Mesodermal cell (in vitro differentiated cells): ENCODE data around the gene ACSS1.

Experiments
- H3K27ac ChIP-seq: 2 replicates; pipeline ENCODE4 v1.7.0; 2013; ENCODE audit warnings: mild to moderate bottlenecking, low read depth, low read length, moderate library complexity; ENCODE audit not compliant: severe bottlenecking
- H3K36me3 ChIP-seq: 2 replicates; pipeline ENCODE4 v1.7.1; 2013; ENCODE audit warnings: mild to moderate bottlenecking, low read length, moderate library complexity; ENCODE audit not compliant: control insufficient read depth, insufficient read depth
- H3K4me1 ChIP-seq: one replicate; pipeline ENCODE4 v1.7.1; 2013; ENCODE audit warnings: mild to moderate bottlenecking, low read length; ENCODE audit not compliant: insufficient read depth, control insufficient read depth, poor library complexity, severe bottlenecking
- H3K4me3 ChIP-seq: 2 replicates; pipeline ENCODE4 v1.7.0; 2013; ENCODE audit warnings: low read length, control low read depth, mild to moderate bottlenecking; ENCODE audit not compliant: insufficient read depth, poor library complexity, severe bottlenecking; ENCODE audit errors: extremely low read depth
- H3K9me3 ChIP-seq: 2 replicates; pipeline ENCODE4 v1.7.1; 2013; ENCODE audit warnings: mild to moderate bottlenecking, low read length, moderate library complexity; ENCODE audit not compliant: control insufficient read depth
- WGBS, 2 experiments: methylation state at CpG; one replicate each; pipeline ENCODE4 v1.1.5; 2013; ENCODE audit warnings: missing lambda C conversion rate in 2 of 2; ENCODE audit not compliant: insufficient coverage in 2 of 2; 5-methylcytosine and 5-hydroxymethylcytosine counted together

Gene ACSS1

GRCh38 chr20:25065625-25066338 lies 7.8 kb upstream of the ACSS1 start:
- Histone ChIP-seq H3K36me3 (no peaks in the 10 kb centered on the region), H3K9me3 (no peaks in the 10 kb centered on the region), H3K4me1 (no peaks in the 10 kb centered on the region), H3K27ac (no peak overlapping the region), H3K4me3 (no peak overlapping the region)
- WGBS, 2 experiments, result 54 to 69% methylated on average over 6 to 7 of the region's 9 CpGs

- Histone ChIP-seq H3K36me3 (no peaks in the 10 kb centered on the region), H3K9me3 (no peaks in the 10 kb centered on the region), H3K27ac (no peak overlapping the region), H3K4me3 (no peak overlapping the region), H3K4me1 (no peaks in the 10 kb centered on the region)
- WGBS, 2 experiments, result 81 to 83% methylated on average over 7 to 9 of the region's 9 CpGs
Measured at GRCh38 chr20:25065072-25065624, 7.2 kb upstream of the ACSS1 start.

DNA sequence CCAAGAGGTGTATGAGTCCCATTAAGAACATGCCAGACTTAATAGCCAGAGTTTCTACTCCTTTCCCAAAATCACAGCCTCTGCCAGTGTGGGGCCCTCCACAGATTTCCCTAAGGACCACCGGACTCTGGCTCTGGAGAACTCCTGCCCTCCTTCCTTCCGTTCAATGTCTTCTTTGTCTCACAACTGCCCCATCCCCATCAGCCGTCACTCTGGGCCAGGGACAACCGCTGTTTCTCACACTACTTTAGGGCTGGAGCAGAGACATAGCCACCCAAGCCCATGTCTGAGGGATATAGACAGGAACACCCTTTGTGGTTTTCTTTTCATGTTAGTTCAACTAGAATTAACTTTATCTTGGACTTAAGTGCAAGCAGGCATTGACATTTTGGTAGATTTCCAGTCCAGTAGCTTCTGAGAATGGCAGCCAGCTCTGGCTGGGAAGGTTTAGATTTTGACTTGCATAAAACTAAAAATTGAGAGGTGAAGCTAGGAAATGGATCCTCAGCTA lies 6.7 kb upstream of the ACSS1 start:
- 94 to 100% methylated on average over 3 of the region's 4 CpGs for whole genome bisulfite sequencing, 2 experiments
- no peaks in the 10 kb centered on the region for H3K9me3 ChIP-seq
- no peaks in the 10 kb centered on the region for H3K4me1 ChIP-seq
- no peaks in the 10 kb centered on the region for H3K36me3 ChIP-seq
- H3K4me3 ChIP-seq, result no peak overlapping the region
- H3K27ac ChIP-seq, result no peak overlapping the region

- Histone ChIP-seq H3K27ac (no peak overlapping the region), H3K36me3 (no peaks in the 10 kb centered on the region), H3K4me3 (no peak overlapping the region), H3K4me1 (no peaks in the 10 kb centered on the region), H3K9me3 (no peaks in the 10 kb centered on the region)
- 100% methylated on average over 1 of the region's 2 CpGs; no CpG with 5 or more reads in 1 of the 2 experiments for WGBS, 2 experiments
Measured at GRCh38 chr20:25063981-25064380, 6.0 kb upstream of the ACSS1 start.

DNA sequence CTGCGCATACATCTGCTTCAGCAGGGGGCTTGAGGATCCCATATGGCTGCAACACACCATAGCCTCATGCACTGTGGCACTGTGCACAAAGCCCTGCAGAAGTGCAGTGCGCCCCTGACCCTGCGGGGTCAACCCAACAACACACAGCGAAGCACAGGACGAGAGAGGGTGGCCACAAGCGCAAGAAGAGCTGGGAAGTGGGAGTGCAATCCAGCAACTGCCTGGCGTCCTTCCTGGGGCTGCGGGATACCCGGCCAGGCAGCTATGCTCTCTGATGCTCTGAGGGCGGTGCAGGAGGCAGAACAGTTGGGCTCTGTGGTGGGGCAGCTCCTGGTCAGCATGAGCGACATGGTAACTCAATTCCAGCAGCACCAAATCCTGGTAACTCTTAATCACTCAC lies 5.6 kb upstream of the ACSS1 start:
- WGBS, 2 experiments, result 81% methylated on average over 10 of the region's 11 CpGs
- Histone ChIP-seq H3K27ac (no peak overlapping the region), H3K4me3 (no peak overlapping the region), H3K4me1 (peaks cover 4% of the 10 kb centered on the region), H3K9me3 (no peaks in the 10 kb centered on the region), H3K36me3 (no peaks in the 10 kb centered on the region)

DNA sequence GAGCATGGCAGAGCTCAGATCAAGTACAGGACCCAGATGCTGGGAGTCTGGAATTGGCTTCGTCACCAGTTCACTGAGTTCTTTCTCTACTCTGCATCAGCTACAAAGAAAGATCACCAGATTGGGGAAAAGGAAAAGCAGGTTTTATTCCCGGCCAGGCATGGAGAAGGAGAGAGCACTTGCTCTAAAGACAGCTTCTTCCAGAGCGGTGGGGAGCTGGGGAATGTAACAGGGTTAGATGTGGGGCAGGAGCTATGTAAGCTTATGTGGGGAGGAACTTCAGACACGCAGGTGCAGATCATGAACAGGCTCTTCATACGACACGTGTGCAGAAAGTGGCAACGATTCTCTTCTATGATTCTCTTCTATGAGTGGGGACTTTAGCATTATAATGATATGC lies 4.9 kb upstream of the ACSS1 start:
- no peak overlapping the region for H3K27ac ChIP-seq
- H3K4me3 ChIP-seq, result no peak overlapping the region
- WGBS, 2 experiments, result 75 to 86% methylated on average over 4 to 6 of the region's 7 CpGs
- peaks cover 5% of the 10 kb centered on the region for H3K4me1 ChIP-seq
- no peaks in the 10 kb centered on the region for H3K9me3 ChIP-seq
- no peaks in the 10 kb centered on the region for H3K36me3 ChIP-seq

GRCh38 chr20:25061821-25062530 lies 4.0 kb upstream of the ACSS1 start:
- Histone ChIP-seq H3K27ac (no peak overlapping the region), H3K4me3 (no peak overlapping the region), H3K4me1 (peaks cover 5% of the 10 kb centered on the region), H3K36me3 (no peaks in the 10 kb centered on the region), H3K9me3 (no peaks in the 10 kb centered on the region)
- WGBS, 2 experiments, result 80 to 81% methylated on average over 15 of the region's 15 CpGs

DNA sequence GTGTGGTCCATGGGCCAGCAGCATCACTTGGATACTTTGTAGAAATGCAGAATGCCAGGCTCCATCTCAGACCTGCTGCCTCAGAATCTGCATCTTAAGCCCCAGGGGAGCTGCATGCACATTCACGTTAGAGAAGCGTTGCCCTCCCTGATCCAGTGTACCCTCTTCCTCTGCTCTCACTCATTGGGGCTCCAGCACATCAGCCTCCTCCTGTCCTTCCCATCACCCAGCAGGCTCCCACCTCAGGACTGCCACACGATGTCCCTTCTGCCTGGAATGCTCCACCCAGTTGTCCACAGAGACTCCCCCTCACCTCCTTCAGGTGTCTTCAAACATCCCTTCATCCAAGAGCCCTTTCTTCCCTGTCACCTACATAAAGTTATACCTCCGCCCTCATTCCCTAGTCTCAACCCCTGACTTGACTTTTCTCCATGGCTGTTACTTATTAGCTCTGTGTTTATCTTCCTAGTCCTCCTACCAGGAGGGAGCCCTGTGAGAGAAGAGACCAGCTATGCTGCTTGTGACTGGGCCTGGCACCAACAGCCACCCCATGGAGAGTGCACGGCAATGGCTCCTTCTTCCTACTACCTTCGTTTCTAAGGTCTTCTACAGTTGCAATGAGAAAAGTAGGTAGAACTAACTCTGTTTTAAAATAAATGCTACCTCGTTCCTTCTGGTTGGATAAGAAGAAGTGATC lies 3.3 kb upstream of the ACSS1 start:
- Histone ChIP-seq H3K4me1 (peaks cover 9% of the 10 kb centered on the region), H3K36me3 (no peaks in the 10 kb centered on the region), H3K4me3 (no peak overlapping the region), H3K9me3 (no peaks in the 10 kb centered on the region), H3K27ac (no peak overlapping the region)
- 71 to 74% methylated on average over 5 of the region's 7 CpGs for WGBS, 2 experiments

DNA sequence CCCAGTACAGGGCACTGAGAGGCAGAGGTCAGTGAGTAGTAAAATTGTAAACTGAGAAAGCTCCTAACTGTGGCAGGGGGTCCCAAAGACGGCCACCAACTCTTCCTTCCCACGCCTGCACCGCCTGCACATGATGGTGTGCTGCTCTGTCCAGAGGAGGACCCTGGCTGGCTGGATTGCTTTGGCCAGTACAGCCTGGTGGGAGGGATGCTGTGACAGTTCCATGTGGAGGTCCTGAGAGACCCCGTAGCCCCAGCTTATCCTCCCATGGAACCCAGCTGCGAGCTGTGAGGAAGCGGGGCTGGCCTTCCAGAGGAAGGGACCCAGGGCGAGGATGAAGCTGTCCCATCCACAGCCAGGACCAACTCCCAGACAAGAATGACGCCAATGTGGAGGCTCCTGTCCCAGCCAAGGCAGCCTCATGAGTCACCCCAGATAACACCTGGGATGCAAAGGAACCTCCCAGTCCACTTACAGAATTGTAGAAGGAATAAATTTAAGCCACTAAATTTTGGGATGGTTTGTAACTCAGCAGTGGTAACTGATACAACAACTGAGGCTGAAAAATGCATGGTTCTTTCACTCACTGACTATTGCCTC lies 2.0 kb upstream of the ACSS1 start:
- H3K4me1 ChIP-seq, result peaks cover 9% of the 10 kb centered on the region
- H3K9me3 ChIP-seq, result no peaks in the 10 kb centered on the region
- whole genome bisulfite sequencing, 2 experiments, result 92 to 93% methylated on average over 7 of the region's 8 CpGs
- H3K4me3 ChIP-seq, result no peak overlapping the region
- H3K27ac ChIP-seq, result no peak overlapping the region
- H3K36me3 ChIP-seq, result no peaks in the 10 kb centered on the region
